Glutamatergic neuron (in vitro differentiated cells): ENCODE data around the gene ZNF511. TPM values are rescaled to one million over a fixed set of nuclear protein-coding genes. Genes with fewer than 3 reads are reported as not detected.

Experiments
- DNase-seq: peaks from one replicate; pipeline ENCODE4 v3.0.0; 2022
- H3K27ac Mint-ChIP-seq: one replicate; pipeline ENCODE4 v1.8.0; 2020; ENCODE audit warnings: mild to moderate bottlenecking, mixed read lengths, inconsistent platforms; ENCODE audit not compliant: unreplicated experiment
- H3K27me3 Mint-ChIP-seq: one replicate; pipeline ENCODE4 v1.8.0; 2020; ENCODE audit warnings: mild to moderate bottlenecking, moderate library complexity, mixed read lengths, inconsistent platforms; ENCODE audit not compliant: unreplicated experiment
- H3K36me3 Mint-ChIP-seq: one replicate; pipeline ENCODE4 v1.8.0; 2020; ENCODE audit warnings: mild to moderate bottlenecking, mixed read lengths, inconsistent platforms; ENCODE audit not compliant: unreplicated experiment
- H3K4me1 Mint-ChIP-seq: one replicate; pipeline ENCODE4 v1.8.0; 2020; ENCODE audit warnings: mild to moderate bottlenecking, low read depth, mixed read lengths, inconsistent platforms; ENCODE audit not compliant: unreplicated experiment
- H3K4me3 Mint-ChIP-seq: one replicate; pipeline ENCODE4 v1.8.0; 2020; ENCODE audit warnings: mild to moderate bottlenecking, mixed read lengths, inconsistent platforms; ENCODE audit not compliant: unreplicated experiment
- H3K9me3 Mint-ChIP-seq: one replicate; pipeline ENCODE4 v1.8.0; 2020; ENCODE audit warnings: mild to moderate bottlenecking, moderate library complexity, mixed read lengths, inconsistent platforms; ENCODE audit not compliant: unreplicated experiment
- CTCF ChIP-seq: fragments of 200-600 bp; sonication (generic); IDR thresholded peaks from one replicate; pipeline ENCODE4 v1.5.0; 2021; ENCODE audit not compliant: partially characterized antibody, unreplicated experiment
- total RNA-seq: library from RNA; stranded (reverse); fragmentation: NEBNext Ultra II Directional; extraction: Animal tissue kit (Norgen Biotek cat#: 25700); gene quantifications from one replicate; pipeline ENCODE4 v1.2.1, GENCODE V29; 2021; ENCODE audit not compliant: unreplicated experiment

ZNF511 gene
- total RNA-seq, 1 donor from 2014 or later: 24.6 TPM

GRCh38 chr10:133282846-133283390 lies 25.8 kb upstream of the ZNF511 start:
- Mint-ChIP-seq H3K4me1 (peaks cover 6% of the 10 kb centered on the region), H3K36me3 (no peaks in the 10 kb centered on the region), H3K27me3 (peaks cover 3% of the 10 kb centered on the region), H3K4me3 (no peak overlapping the region), H3K27ac (no peak overlapping the region), H3K9me3 (peaks cover 4% of the 10 kb centered on the region)
- TF ChIP-seq CTCF: no peak
- DNase-seq: no peak

- TF ChIP-seq CTCF: no peak
- Mint-ChIP-seq H3K36me3 (peaks cover 4% of the 10 kb centered on the region), H3K27ac (no peak overlapping the region), H3K9me3 (peaks cover 4% of the 10 kb centered on the region), H3K27me3 (peaks cover 3% of the 10 kb centered on the region), H3K4me3 (no peak overlapping the region), H3K4me1 (peaks cover 2% of the 10 kb centered on the region)
- DNase-seq: no peak
Measured at GRCh38 chr10:133283931-133284330, 24.8 kb upstream of the ZNF511 start.

GRCh38 chr10:133285217-133285616 lies 23.5 kb upstream of the ZNF511 start:
- Mint-ChIP-seq H3K36me3 (peaks cover 4% of the 10 kb centered on the region), H3K4me1 (no peaks in the 10 kb centered on the region)

GRCh38 chr10:133286366-133286765 lies 22.3 kb upstream of the ZNF511 start:
- no peak overlapping the region for H3K4me3 Mint-ChIP-seq
- peaks cover 8% of the 10 kb centered on the region for H3K36me3 Mint-ChIP-seq
- H3K27ac Mint-ChIP-seq: no peak overlapping the region
- peaks cover 4% of the 10 kb centered on the region for H3K9me3 Mint-ChIP-seq
- H3K27me3 Mint-ChIP-seq: peaks cover 1% of the 10 kb centered on the region
- TF ChIP-seq CTCF: no peak
- H3K4me1 Mint-ChIP-seq: peaks cover 1% of the 10 kb centered on the region
- DNase-seq: no peak

More at GRCh38 chr10:133285217-133285616, 23.5 kb upstream of the ZNF511 start:
- peaks cover 4% of the 10 kb centered on the region for H3K9me3 Mint-ChIP-seq
- H3K4me3 Mint-ChIP-seq: no peak overlapping the region
- peaks cover 1% of the 10 kb centered on the region for H3K27me3 Mint-ChIP-seq
- H3K27ac Mint-ChIP-seq: no peak overlapping the region
- DNase-seq: no peak
- no peak for TF ChIP-seq CTCF

- Mint-ChIP-seq H3K27ac (no peak overlapping the region), H3K9me3 (peaks cover 4% of the 10 kb centered on the region), H3K4me1 (peaks cover 1% of the 10 kb centered on the region), H3K36me3 (peaks cover 8% of the 10 kb centered on the region), H3K27me3 (peaks cover 1% of the 10 kb centered on the region), H3K4me3 (no peak overlapping the region)
- DNase-seq: no peak
- TF ChIP-seq CTCF: no peak
Measured at GRCh38 chr10:133287832-133288500, 20.7 kb upstream of the ZNF511 start.
